ENCODE data around the gene RBMS1.

DNA sequence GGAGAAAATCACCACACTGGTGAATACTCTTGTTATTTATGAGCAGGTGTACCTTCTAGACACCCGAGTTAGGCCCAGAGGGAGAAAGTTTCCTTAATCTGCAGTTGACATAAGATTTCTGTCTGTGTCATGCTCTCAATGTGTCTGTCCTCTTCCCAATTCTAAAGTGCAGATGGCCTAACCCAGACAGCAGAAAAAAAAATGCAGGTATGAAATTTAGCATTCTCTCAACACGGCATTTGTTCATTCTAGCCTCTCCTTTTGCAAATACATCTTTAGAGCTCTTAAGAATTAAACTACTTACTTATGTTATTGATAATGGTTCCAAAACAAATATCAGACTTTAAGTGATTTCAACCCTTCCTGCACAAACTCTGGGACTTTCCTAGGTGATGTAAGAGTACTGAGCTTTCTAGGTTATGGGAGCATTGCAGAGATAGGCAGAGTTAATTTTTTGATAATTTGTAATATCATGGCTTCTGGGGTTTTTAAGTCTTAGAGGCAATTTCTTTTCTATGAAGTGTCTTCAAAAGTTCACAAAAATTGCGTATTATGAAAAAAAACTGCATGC is 260.6 kb downstream of the RBMS1 start:
- TF ChIP-seq, protein P1, sequence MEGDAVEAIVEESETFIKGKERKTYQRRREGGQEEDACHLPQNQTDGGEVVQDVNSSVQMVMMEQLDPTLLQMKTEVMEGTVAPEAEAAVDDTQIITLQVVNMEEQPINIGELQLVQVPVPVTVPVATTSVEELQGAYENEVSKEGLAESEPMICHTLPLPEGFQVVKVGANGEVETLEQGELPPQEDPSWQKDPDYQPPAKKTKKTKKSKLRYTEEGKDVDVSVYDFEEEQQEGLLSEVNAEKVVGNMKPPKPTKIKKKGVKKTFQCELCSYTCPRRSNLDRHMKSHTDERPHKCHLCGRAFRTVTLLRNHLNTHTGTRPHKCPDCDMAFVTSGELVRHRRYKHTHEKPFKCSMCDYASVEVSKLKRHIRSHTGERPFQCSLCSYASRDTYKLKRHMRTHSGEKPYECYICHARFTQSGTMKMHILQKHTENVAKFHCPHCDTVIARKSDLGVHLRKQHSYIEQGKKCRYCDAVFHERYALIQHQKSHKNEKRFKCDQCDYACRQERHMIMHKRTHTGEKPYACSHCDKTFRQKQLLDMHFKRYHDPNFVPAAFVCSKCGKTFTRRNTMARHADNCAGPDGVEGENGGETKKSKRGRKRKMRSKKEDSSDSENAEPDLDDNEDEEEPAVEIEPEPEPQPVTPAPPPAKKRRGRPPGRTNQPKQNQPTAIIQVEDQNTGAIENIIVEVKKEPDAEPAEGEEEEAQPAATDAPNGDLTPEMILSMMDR (IDR thresholded peaks at IDR 0.05), result no peak
- no peak for TF ChIP-seq EZH2 (IDR thresholded peaks at IDR 0.05; ENCODE audit: borderline replicate concordance, insufficient read depth, low read depth, low read length, poor library complexity, severe bottlenecking)
